ENCODE results near the gene LRRK1.

Gene LRRK1

GRCh38 chr15:101060576-101061551 lies 141.7 kb downstream of the LRRK1 start:
- Histone ChIP-seq H3K27ac (ENCODE audit: low read depth, low read length) (no peak overlapping the region), H3K36me3 (ENCODE audit: control insufficient read depth in 1 of 2, insufficient read depth in 2 of 2, low read length in 2 of 2) (peaks cover 21 to 80% of the 10 kb centered on the region in 2 donors), H3K27me3 (ENCODE audit: control insufficient read depth in 1 of 2, insufficient read depth in 2 of 2, low read length in 2 of 2) (no peaks in the 10 kb centered on the region), H3K9ac (ENCODE audit: low read depth in 1 of 2, low read length in 2 of 2) (no peak overlapping the region), H3K9me3 (ENCODE audit: control insufficient read depth in 1 of 2, low read length in 2 of 2) (no peaks in the 10 kb centered on the region), H3K4me3 (ENCODE audit: low read depth in 1 of 2, low read length in 2 of 2) (no peak overlapping the region), H3K4me1 (ENCODE audit: control insufficient read depth in 1 of 2, insufficient read depth in 2 of 2, low read length in 2 of 2) (no peaks in the 10 kb centered on the region)

GRCh38 chr15:101062063-101062462 lies 142.9 kb downstream of the LRRK1 start:
- Histone ChIP-seq H3K36me3 (ENCODE audit: control insufficient read depth in 1 of 2, insufficient read depth in 2 of 2, low read length in 2 of 2) (peaks cover 19 to 80% of the 10 kb centered on the region in 2 donors), H3K4me3 (ENCODE audit: low read depth in 1 of 2, low read length in 2 of 2) (no peak overlapping the region), H3K4me1 (ENCODE audit: control insufficient read depth in 1 of 2, insufficient read depth in 2 of 2, low read length in 2 of 2) (peaks cover 0 to 1% of the 10 kb centered on the region in 2 donors), H3K9ac (ENCODE audit: low read depth in 1 of 2, low read length in 2 of 2) (no peak overlapping the region), H3K27me3 (ENCODE audit: control insufficient read depth in 1 of 2, insufficient read depth in 2 of 2, low read length in 2 of 2) (no peaks in the 10 kb centered on the region), H3K27ac (ENCODE audit: low read depth, low read length) (no peak overlapping the region), H3K9me3 (ENCODE audit: control insufficient read depth in 1 of 2, low read length in 2 of 2) (no peaks in the 10 kb centered on the region)

- peaks cover 0 to 7% of the 10 kb centered on the region in 2 donors for H3K4me1 ChIP-seq (ENCODE audit: control insufficient read depth in 1 of 2, insufficient read depth in 2 of 2, low read length in 2 of 2)
- H3K36me3 ChIP-seq (ENCODE audit: control insufficient read depth in 1 of 2, insufficient read depth in 2 of 2, low read length in 2 of 2), result peaks cover 20 to 78% of the 10 kb centered on the region in 2 donors
- no peaks in the 10 kb centered on the region for H3K27me3 ChIP-seq (ENCODE audit: control insufficient read depth in 1 of 2, insufficient read depth in 2 of 2, low read length in 2 of 2)
- H3K9ac ChIP-seq (ENCODE audit: low read depth in 1 of 2, low read length in 2 of 2), result no peak overlapping the region
- H3K27ac ChIP-seq (ENCODE audit: low read depth, low read length), result no peak overlapping the region
- no peak overlapping the region for H3K4me3 ChIP-seq (ENCODE audit: low read depth in 1 of 2, low read length in 2 of 2)
- no peaks in the 10 kb centered on the region for H3K9me3 ChIP-seq (ENCODE audit: control insufficient read depth in 1 of 2, low read length in 2 of 2)
Measured at GRCh38 chr15:101062471-101063171, 143.5 kb downstream of the LRRK1 start.

GRCh38 chr15:101063212-101063611 lies 144.1 kb downstream of the LRRK1 start:
- Histone ChIP-seq H3K9ac (ENCODE audit: low read depth in 1 of 2, low read length in 2 of 2) (no peak overlapping the region), H3K4me3 (ENCODE audit: low read depth in 1 of 2, low read length in 2 of 2) (no peak overlapping the region), H3K9me3 (ENCODE audit: control insufficient read depth in 1 of 2, low read length in 2 of 2) (no peaks in the 10 kb centered on the region), H3K27me3 (ENCODE audit: control insufficient read depth in 1 of 2, insufficient read depth in 2 of 2, low read length in 2 of 2) (no peaks in the 10 kb centered on the region), H3K4me1 (ENCODE audit: control insufficient read depth in 1 of 2, insufficient read depth in 2 of 2, low read length in 2 of 2) (peaks cover 0 to 9% of the 10 kb centered on the region in 2 donors), H3K27ac (ENCODE audit: low read depth, low read length) (no peak overlapping the region), H3K36me3 (ENCODE audit: control insufficient read depth in 1 of 2, insufficient read depth in 2 of 2, low read length in 2 of 2) (peaks cover 25 to 75% of the 10 kb centered on the region in 2 donors)

GRCh38 chr15:101063891-101064794 lies 145.0 kb downstream of the LRRK1 start:
- Histone ChIP-seq H3K27me3 (ENCODE audit: control insufficient read depth in 1 of 2, insufficient read depth in 2 of 2, low read length in 2 of 2) (no peaks in the 10 kb centered on the region), H3K4me3 (ENCODE audit: low read depth in 1 of 2, low read length in 2 of 2) (no peak overlapping the region), H3K36me3 (ENCODE audit: control insufficient read depth in 1 of 2, insufficient read depth in 2 of 2, low read length in 2 of 2) (peaks cover 25 to 69% of the 10 kb centered on the region in 2 donors), H3K27ac (ENCODE audit: low read depth, low read length) (no peak overlapping the region), H3K4me1 (ENCODE audit: control insufficient read depth in 1 of 2, insufficient read depth in 2 of 2, low read length in 2 of 2) (peaks cover 0 to 18% of the 10 kb centered on the region in 2 donors), H3K9me3 (ENCODE audit: control insufficient read depth in 1 of 2, low read length in 2 of 2) (no peaks in the 10 kb centered on the region), H3K9ac (ENCODE audit: low read depth in 1 of 2, low read length in 2 of 2) (no peak overlapping the region)

GRCh38 chr15:101064795-101065569 lies 145.8 kb downstream of the LRRK1 start:
- Histone ChIP-seq H3K9ac (ENCODE audit: low read depth in 1 of 2, low read length in 2 of 2) (no peak overlapping the region), H3K27me3 (ENCODE audit: control insufficient read depth in 1 of 2, insufficient read depth in 2 of 2, low read length in 2 of 2) (no peaks in the 10 kb centered on the region), H3K36me3 (ENCODE audit: control insufficient read depth in 1 of 2, insufficient read depth in 2 of 2, low read length in 2 of 2) (peaks cover 25 to 66% of the 10 kb centered on the region in 2 donors), H3K27ac (ENCODE audit: low read depth, low read length) (no peak overlapping the region), H3K4me3 (ENCODE audit: low read depth in 1 of 2, low read length in 2 of 2) (no peak overlapping the region), H3K4me1 (ENCODE audit: control insufficient read depth in 1 of 2, insufficient read depth in 2 of 2, low read length in 2 of 2) (peaks cover 0 to 20% of the 10 kb centered on the region in 2 donors), H3K9me3 (ENCODE audit: control insufficient read depth in 1 of 2, low read length in 2 of 2) (no peaks in the 10 kb centered on the region)

GRCh38 chr15:101065570-101066221 lies 146.5 kb downstream of the LRRK1 start:
- Histone ChIP-seq H3K4me1 (ENCODE audit: control insufficient read depth in 1 of 2, insufficient read depth in 2 of 2, low read length in 2 of 2) (peaks cover 3 to 25% of the 10 kb centered on the region in 2 donors), H3K9me3 (ENCODE audit: control insufficient read depth in 1 of 2, low read length in 2 of 2) (no peaks in the 10 kb centered on the region), H3K4me3 (ENCODE audit: low read depth in 1 of 2, low read length in 2 of 2) (no peak overlapping the region), H3K27ac (ENCODE audit: low read depth, low read length) (no peak overlapping the region), H3K9ac (ENCODE audit: low read depth in 1 of 2, low read length in 2 of 2) (no peak overlapping the region), H3K27me3 (ENCODE audit: control insufficient read depth in 1 of 2, insufficient read depth in 2 of 2, low read length in 2 of 2) (no peaks in the 10 kb centered on the region), H3K36me3 (ENCODE audit: control insufficient read depth in 1 of 2, insufficient read depth in 2 of 2, low read length in 2 of 2) (peaks cover 25 to 60% of the 10 kb centered on the region in 2 donors)

- Histone ChIP-seq H3K4me3 (ENCODE audit: low read depth in 1 of 2, low read length in 2 of 2) (no peak overlapping the region), H3K4me1 (ENCODE audit: control insufficient read depth in 1 of 2, insufficient read depth in 2 of 2, low read length in 2 of 2) (peaks cover 3 to 25% of the 10 kb centered on the region in 2 donors), H3K9me3 (ENCODE audit: control insufficient read depth in 1 of 2, low read length in 2 of 2) (no peaks in the 10 kb centered on the region), H3K27me3 (ENCODE audit: control insufficient read depth in 1 of 2, insufficient read depth in 2 of 2, low read length in 2 of 2) (no peaks in the 10 kb centered on the region), H3K9ac (ENCODE audit: low read depth in 1 of 2, low read length in 2 of 2) (no peak overlapping the region), H3K27ac (ENCODE audit: low read depth, low read length) (no peak overlapping the region), H3K36me3 (ENCODE audit: control insufficient read depth in 1 of 2, insufficient read depth in 2 of 2, low read length in 2 of 2) (peaks cover 25 to 54% of the 10 kb centered on the region in 2 donors)
Measured at GRCh38 chr15:101066501-101067408, 147.6 kb downstream of the LRRK1 start.

All from duodenal mucosa (tissue), 2 donors.